Dermis microvascular lymphatic vessel endothelial cell (primary cell): ENCODE results near the gene C3orf80. TPM values are rescaled to one million over a fixed set of nuclear protein-coding genes. Genes with fewer than 3 reads are reported as not detected.
"Not testable (repeated sequence)": the region's sequence is repeated elsewhere in the genome, so short reads cannot be mapped to it uniquely, and the experiment has no call there.

Experiments
- DNase-seq, 2 donors: peaks; one replicate each; pipeline versions ENCODE4 v3.0.0 to v3.0.0-alpha.2; 2010; ENCODE audit warnings: low read depth in 2 of 2
- total RNA-seq: library from RNA; depleted of rRNA; stranded (reverse); fragments of >200 nt; gene quantifications from 2 replicates; pipeline ENCODE4 v1.2.1, GENCODE V29; 2014

Gene C3orf80
- total RNA-seq, 1 donor from 2014 or later: not detected

DNA sequence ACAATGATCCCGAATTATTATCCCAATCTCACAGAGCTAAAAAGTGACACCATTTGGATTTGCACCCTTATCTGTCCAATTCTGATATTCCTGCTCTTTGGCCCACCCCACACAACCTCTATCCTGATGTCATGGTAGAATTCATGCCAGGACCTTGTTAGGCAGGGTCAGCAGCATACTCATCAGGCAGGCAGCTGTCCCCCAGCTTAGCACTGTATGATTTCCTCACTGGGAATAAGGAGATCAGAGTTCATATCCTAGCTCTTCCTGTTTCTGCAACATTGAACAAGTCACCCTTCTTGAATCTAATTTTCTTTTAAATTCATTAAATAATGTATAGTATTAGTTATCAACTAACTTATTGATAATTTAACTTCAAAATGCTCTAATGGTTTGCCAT lies 12.0 kb upstream of the C3orf80 start:
- DNase-seq: no peak

DNA sequence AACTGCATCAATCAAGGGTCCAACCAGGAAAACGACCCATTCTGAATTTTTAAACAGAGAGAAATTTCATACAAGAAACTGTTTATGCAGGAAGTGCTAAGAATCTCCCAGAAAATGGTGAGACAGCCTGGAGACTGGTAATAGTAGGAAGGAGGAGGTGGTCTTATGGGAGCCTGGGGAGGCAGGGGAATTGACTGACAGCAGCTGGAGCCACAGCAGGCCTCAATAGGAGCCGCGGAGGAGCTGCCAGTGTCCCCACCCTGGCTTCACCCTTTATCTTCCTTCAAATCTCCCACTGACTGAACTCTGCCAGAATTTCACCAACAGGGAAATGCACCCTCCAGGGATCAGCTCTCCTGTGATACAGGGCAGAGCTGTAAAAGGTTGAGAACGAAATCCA lies 7.5 kb upstream of the C3orf80 start:
- DNase-seq: no peak

DNA sequence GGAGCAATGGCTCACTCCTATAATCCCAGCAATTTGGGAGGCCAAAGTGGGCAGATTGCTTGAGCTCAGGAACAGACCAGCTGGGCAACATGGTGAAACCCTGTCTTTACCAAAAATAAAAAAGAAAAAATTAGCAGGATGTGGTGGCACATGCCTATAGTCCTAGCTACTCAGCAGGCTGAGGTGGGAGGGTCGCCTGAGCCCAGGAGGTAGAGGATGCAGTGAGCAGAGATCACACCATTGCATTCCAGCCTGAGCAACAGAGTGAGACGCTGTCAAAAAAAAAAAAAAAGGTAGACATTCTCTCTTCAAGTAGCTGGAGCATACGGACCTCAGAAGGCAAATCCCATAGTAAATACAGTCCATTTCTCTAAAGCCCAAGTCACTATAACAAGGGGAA lies 7.1 kb upstream of the C3orf80 start:
- DNase-seq: no peak

DNA sequence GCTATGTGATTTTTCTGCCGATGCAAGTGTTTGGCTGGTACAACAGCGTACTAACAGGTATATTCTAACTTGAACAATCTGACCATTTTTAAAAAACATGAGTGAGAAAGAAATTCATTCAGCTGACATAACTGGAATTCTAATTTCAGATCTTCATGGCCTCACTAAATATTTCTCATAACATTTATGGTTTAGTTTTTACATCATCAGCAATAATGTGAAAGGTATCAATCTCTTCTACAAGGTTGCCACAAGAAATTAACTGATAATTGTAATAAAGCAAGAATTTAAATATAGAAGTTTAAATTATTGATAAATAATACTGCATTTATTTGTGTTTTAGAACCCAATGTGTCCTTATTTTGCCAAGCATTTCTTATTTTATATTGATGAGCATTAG lies 5.2 kb upstream of the C3orf80 start:
- no peak for DNase-seq

DNA sequence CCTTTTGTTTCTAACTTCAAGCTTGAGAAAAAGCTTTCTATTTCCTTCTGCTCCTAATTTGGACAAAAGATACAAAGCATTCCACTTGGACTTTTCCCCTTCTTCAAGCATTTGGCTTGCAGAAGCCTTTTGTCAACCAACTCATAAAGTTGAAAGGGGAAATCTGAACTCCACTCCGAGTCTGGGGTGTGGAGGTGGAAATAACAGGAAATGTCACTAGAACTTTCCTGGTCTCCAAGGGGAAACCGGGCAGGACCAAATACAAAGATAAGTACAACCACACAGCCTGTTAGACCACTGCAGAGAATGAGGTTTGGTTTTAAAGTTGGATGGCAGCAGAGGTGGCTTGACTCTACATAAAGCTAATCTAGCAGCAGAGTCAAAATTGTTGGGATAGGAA lies 4.2 kb upstream of the C3orf80 start:
- peak in 1 of 2 donors; percentile 21 for DNase-seq

DNA sequence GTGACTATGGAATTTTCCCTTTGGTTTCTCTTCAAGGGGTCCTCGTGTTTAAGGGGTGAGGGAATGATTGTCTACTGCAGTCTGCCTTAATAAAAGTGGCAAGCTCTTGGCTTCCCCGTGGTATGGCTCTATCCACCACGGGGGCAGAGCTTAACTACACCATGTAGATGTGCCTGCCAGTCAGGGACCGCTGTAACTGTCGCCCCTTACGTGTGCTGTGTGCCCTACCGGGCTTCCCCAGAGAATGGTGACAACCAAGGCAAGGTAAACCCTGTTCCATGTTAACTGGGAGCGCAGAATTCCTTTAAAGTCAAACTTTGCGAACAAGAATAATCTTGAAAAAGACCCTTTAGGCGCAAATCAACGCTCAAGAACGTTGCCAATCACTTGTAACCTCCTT lies 966 bp upstream of the C3orf80 start:
- DNase-seq: no peak

DNA sequence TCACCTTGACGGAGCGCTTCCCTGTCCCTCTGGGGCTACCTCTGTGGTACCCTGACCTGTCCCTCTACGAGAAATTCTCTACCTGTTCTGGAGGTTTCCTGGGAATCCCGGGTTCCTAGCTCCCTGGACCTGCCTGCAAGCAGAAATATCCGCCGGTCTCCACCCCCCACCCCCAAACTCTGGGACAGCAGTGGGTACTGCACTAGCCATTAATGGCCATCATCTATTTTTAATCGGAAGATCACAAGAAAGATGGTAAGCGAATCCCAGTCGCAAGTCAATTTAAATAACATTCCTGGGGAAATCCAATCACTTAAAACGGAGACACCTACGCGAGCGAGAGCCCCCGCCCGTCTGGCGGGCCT lies 429 bp upstream of the C3orf80 start:
- no peak for DNase-seq

DNA sequence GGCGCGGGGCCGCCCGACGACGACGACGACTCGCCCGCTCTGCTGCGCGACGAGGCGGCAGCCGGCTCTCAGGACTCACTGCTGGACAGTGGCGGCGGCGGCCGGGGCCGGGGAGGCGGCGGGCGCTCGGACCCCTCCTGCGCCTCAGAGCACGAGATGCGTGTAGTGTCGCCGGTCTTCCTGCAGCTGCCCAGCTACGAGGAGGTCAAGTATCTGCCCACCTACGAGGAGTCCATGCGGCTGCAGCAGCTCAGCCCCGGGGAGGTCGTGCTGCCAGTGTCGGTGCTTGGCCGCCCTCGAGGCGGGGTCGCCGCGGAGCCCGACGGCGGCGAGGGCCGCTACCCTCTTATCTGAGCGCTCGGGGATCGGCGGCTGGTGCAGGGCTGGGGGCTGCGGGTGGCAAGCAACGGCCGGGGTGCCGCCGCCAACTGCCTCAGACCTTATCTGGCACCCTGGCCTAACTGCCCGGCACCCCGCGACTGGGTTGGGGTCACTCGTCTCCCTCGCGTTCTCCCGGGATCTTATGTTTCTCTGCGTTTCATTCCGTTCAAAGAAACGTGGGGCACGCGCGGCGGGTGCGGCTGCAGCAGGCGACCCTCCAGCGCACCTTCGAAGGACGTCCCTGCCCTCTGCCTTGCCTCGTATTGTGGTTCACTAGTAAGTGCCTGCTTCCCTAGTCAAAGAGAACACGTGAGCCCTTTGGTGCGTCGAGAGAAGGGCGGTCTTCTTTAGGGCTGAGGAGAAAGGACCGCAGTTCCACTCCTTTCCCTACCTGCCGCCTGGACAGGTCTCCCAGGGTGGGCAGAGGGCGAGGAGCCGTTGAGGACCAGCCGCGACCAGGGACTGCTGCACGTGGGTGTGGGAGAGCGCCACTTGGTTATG lies 1.0 kb downstream of the C3orf80 start:
- DNase-seq: peak in 1 of 2 donors; percentile 30

DNA sequence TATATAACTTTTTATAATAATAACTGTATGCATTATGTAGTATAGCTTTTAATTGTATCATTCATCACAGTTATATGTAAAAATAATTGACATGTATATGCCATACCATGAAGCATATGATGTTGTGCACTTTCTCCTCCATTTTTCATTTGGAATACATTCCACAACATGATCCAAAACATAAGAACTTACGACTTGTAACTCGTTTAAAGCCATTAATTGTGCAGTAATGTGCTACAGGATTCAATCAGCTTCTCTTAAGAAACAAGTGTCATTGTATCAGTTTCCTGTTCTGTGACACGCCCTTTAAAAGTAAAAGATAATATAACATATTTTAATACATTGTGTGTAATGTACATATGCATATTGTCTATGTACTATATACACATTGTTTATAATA lies 2.2 kb downstream of the C3orf80 start:
- DNase-seq: no peak

DNA sequence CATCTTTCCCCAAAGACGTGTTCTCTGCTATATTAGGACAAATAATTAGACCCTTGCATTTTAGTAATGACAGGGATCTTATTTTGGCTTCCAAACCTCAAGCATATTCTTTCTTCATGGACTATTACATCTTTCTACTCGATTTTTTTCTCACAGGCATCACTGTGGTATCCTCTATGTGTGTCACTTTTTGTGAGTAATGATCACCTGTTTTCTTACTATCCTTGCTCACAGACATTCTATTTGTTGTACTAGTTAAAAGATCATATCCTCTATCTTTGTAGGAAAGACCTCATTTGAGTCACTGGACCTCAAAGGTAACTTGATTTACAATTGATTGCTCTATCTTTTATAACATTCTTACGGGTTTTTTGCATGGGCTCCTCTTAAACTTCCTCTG lies 6.8 kb downstream of the C3orf80 start:
- DNase-seq: no peak

DNA sequence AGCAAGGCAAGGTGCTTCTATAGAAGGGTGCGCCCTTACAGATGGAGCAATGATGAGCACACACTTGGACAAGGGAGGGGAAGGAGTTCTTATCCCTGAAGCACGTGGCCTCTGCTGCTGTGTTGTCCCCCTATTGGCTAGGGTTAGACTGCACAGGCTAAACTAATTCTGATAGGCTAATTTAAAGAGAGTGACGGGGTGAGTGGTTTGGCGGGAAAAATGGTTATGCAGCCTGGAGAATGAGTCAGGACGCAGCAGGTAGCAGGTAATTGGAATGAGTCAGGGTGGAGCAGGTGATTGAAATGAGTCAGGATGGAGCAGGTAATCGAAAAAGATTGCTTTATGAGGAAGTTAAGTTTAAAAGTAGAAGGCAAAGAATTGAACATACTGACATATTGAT lies 15.5 kb downstream of the C3orf80 start:
- not testable (repeated sequence) for DNase-seq

DNA sequence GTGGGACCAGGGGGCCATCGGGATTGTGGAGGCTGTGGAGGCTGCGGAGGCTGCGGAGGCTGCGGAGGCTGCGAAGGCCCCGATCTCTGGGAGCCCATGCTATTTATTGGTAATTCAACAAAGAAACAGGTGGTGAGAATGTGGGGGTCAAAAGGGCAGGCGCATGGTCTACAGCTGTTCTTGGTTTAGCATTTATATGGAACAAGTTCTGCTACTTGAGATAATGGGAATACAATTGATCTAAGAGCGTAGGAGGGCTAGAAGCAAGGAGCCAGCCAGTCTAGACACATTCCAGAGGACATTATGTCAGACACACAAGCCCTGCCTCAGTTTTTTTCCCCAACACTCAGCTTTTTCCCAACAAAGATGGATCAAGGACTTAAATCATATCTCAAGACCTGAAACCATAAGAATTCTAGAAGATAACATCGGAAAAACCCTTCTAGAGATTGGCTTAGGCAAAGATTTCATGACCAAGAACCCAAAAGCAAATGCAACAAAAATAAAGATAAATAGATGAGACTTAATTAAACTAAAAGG lies 20.1 kb downstream of the C3orf80 start:
- no peak for DNase-seq

DNA sequence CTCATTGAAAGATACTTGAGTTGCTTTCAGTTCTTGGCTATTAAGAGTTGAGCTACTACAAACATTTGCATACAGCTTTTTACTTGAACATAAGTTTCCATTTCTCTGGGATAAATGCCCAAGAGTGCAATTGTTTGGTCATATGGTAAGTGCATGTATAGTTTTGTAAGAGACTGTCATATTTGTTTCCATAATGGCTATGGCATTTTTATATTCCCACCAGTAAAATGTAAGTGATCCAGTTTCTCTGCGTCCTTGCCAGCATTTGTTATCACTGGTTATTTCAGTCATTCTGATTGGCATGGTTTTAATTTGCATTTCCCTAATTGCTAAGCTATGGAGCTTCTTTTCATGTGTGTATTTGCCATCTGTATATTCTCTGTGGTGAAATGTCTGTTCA lies 22.5 kb downstream of the C3orf80 start:
- DNase-seq: no peak

DNA sequence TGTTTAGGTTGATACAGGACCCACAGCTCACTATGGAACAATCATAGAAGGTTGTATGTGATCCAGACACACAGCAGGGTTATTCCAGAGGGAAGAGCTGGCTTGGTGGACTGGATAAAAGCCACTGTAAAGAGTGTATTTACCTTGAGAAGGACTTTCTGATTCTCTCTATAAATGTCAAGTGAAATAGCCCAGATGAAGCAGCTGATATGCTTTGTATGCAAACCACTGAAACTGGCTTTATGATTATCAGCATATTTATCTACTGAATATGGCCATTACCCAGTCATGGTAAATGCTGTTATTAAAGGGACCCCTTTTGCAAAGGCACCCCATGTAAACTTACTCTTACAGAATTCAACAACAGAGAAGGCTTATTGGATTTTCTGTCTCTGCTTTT lies 28.1 kb downstream of the C3orf80 start:
- DNase-seq: no peak

DNA sequence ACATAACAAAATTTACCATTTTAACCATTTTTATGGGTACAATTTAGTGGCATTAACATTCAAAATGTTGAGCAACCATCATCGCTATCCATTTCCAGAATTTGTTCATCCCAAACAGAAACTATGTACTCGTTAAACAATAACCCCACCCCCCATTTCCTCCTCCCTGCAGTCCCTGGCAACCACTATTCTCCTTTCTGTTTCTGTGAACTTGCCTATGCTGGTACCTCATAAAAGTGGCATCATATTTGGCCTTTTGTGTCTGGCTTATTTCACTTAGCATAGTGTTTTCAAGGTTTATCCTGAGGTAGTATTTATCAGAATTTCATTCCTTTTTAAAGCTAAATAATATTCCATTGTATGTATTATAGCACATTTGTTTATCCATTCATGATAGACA lies 32.4 kb downstream of the C3orf80 start:
- DNase-seq: no peak

DNA sequence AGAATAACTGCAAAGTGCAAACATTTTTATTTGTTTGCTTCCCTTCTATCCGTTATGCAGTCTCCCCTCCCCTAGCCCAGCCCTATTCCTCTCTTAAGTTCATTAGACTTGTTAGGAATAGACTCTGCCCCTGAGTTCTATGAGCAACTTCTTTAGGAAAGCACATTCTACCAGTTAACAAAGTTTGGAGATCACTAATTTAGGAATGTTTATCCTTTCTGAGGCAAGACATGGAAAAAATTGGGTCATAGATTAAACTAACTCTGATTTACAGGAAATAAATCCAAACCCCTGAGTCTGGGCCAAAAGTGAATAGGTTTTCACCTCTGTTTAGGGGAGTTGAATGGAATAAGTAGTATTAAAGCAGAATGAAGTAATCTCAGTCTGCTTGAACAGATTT lies 34.4 kb downstream of the C3orf80 start:
- DNase-seq: no peak

DNA sequence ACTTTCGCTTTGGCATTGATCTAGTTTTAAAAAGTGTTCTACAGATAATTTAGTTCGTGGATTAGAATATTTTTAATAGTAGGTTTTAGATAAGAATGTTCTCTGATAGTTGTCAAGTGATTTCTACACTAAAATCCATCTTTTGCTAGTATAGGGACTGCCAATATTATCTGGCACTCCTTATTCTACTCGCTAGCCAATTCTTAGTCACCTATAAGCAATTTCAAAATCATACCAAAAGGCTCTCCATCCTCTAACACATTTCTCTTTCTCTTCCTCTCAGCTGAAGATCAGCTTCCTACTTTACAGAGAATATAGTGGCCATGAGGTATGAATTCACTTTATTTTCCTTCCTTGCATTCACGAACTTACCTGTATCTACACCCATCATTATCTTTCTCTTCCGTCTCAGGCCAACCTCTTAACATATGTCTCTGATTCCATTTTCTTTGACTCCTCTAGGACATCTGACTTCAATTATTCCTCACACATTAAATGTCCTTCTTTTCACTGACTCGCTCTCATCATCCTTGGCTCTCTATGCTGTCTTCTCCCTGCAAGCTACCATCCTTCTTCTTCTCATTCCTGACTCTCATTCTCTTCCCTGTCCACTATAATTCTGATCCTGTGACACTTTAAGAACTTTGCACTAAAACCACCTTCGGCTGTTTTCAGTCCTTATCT lies 35.5 kb downstream of the C3orf80 start:
- DNase-seq: no peak

DNA sequence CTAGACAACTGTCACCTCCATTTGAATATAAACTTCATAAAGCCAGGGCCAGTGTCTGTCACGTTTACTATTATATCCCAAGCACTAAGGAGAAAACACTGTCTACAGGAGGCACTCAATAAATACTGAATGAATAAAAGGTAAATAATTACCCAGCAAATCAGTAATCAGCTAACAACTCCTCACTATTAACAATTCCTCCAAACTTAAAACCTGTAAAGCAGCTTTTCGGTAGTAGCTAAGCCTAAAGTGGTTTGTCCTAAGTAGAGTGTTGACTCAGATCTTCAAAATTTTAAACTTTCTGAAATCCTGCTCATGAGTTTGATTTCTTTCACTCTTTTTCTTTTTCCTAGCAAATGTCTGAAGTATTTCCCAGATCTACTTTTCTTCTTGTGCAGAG lies 39.9 kb downstream of the C3orf80 start:
- DNase-seq: no peak

Other genes starting within 250 kb of the C3orf80 start
- gene IL12A, start 236.6 kb upstream of the C3orf80 start, total RNA-seq: 0.13 TPM in 1 of 2 replicates, not detected in the other
- gene IFT80, start 173.8 kb downstream of the C3orf80 start, total RNA-seq: 16.7 and 17.6 TPM in 2 replicates
- 31.9 and 49.7 TPM in 2 replicates for gene SMC4, start 174.2 kb downstream of the C3orf80 start, total RNA-seq
- gene TRIM59, start 224.4 kb downstream of the C3orf80 start, total RNA-seq: 12.5 and 19.4 TPM in 2 replicates